Measurements from ENCODE around the gene IGBP1.
"Not testable (repeated sequence)": the region's sequence is repeated elsewhere in the genome, so short reads cannot be mapped to it uniquely, and the experiment has no call there.

Gene IGBP1

GRCh38 chrX:70175338-70175737 lies 42.1 kb downstream of the IGBP1 start:
- DNase-seq = no peak
- TF ChIP-seq POLR2A (IDR thresholded peaks at IDR 0.05; ENCODE audit: low read length) (no peak), GATA1 (IDR thresholded peaks at IDR 0.05; ENCODE audit: low read depth, low read length) (no peak)

- DNase-seq = no peak
- TF ChIP-seq GATA1 (IDR thresholded peaks at IDR 0.05; ENCODE audit: low read depth, low read length) = no peak
- no peak for TF ChIP-seq POLR2A (IDR thresholded peaks at IDR 0.05; ENCODE audit: low read length)
These were observed 43.8 kb downstream of the IGBP1 start, which contains the start of gene DGAT2L6 for GRCh38 chrX:70176938-70177533. TSS of gene DGAT2L6 (plus strand) at chrX:70177483. CDS start at chrX:70177583, 100 bp downstream.

GRCh38 chrX:70183091-70183490 lies 49.8 kb downstream of the IGBP1 start:
- no peak for TF ChIP-seq POLR2A (IDR thresholded peaks at IDR 0.05; ENCODE audit: low read length)
- TF ChIP-seq GATA1 (IDR thresholded peaks at IDR 0.05; ENCODE audit: low read depth, low read length) = no peak
- no peak for DNase-seq

GRCh38 chrX:70190225-70190624 lies 57.0 kb downstream of the IGBP1 start:
- no peak for DNase-seq
- no peak for TF ChIP-seq POLR2A (IDR thresholded peaks at IDR 0.05; ENCODE audit: low read length)
- TF ChIP-seq GATA1 (IDR thresholded peaks at IDR 0.05; ENCODE audit: low read depth, low read length) = no peak

GRCh38 chrX:70196961-70197720 lies 63.9 kb downstream of the IGBP1 start:
- no peak for TF ChIP-seq POLR2A (IDR thresholded peaks at IDR 0.05; ENCODE audit: low read length)
- no peak for TF ChIP-seq GATA1 (IDR thresholded peaks at IDR 0.05; ENCODE audit: low read depth, low read length)
- DNase-seq = peak; percentile 45 to 62

GRCh38 chrX:70201732-70202131 lies 68.5 kb downstream of the IGBP1 start:
- TF ChIP-seq POLR2A (IDR thresholded peaks at IDR 0.05; ENCODE audit: low read length) = no peak
- no peak for TF ChIP-seq GATA1 (IDR thresholded peaks at IDR 0.05; ENCODE audit: low read depth, low read length)
- no peak for DNase-seq

- TF ChIP-seq GATA1 (IDR thresholded peaks at IDR 0.05; ENCODE audit: low read depth, low read length) (no peak), POLR2A (IDR thresholded peaks at IDR 0.05; ENCODE audit: low read length) (no peak)
- no peak for DNase-seq
These were observed 75.2 kb downstream of the IGBP1 start for GRCh38 chrX:70208479-70208878.

- DNase-seq = not testable (repeated sequence)
These were observed 76.3 kb downstream of the IGBP1 start for GRCh38 chrX:70209570-70209969.

Measured in erythroblast (primary cell).